Loucy (cell line): ENCODE results near the gene AFTPH.

Source experiments
- H2AFZ ChIP-seq: fragments of 200-600 bp; sonication (generic); 2 replicates; pipeline ENCODE4 v1.6.0; 2016; ENCODE audit warnings: antibody characterized with exemption, mild to moderate bottlenecking, low read length, moderate library complexity
- H3F3A ChIP-seq: fragments of 200-600 bp; 2 replicates; pipeline ENCODE4 v1.6.0; 2016; ENCODE audit warnings: antibody characterized with exemption, low read depth, mild to moderate bottlenecking
- H3K27me3 ChIP-seq: fragments of 200-600 bp; sonication (generic); 2 replicates; pipeline ENCODE4 v1.6.1; 2014; ENCODE audit warnings: low read length, mild to moderate bottlenecking; ENCODE audit not compliant: insufficient read depth, poor library complexity, severe bottlenecking
- H3K36me3 ChIP-seq: fragments of 200-600 bp; sonication (generic); 2 replicates; pipeline ENCODE4 v1.6.1; 2016; ENCODE audit warnings: low read length; ENCODE audit not compliant: insufficient read depth
- H3K4me1 ChIP-seq: fragments of 200-600 bp; sonication (generic); 2 replicates; pipeline ENCODE4 v1.5.1; 2014; ENCODE audit warnings: low read length, mild to moderate bottlenecking; ENCODE audit not compliant: insufficient read depth, poor library complexity, severe bottlenecking
- H3K4me2 ChIP-seq: fragments of 200-600 bp; sonication (generic); 2 replicates; pipeline ENCODE4 v1.6.0; 2014; ENCODE audit warnings: antibody characterized with exemption, low read length, low read depth, mild to moderate bottlenecking; ENCODE audit not compliant: poor library complexity, severe bottlenecking
- H3K4me3 ChIP-seq: fragments of 200-600 bp; sonication (generic); 2 replicates; pipeline ENCODE4 v1.5.1; 2014; ENCODE audit warnings: low read length, mild to moderate bottlenecking, mixed read lengths; ENCODE audit not compliant: poor library complexity, severe bottlenecking
- H3K79me2 ChIP-seq: fragments of 200-600 bp; sonication (generic); 2 replicates; pipeline ENCODE4 v1.6.1; 2014; ENCODE audit warnings: low read length; ENCODE audit not compliant: insufficient read depth
- H3K9ac ChIP-seq: fragments of 200-600 bp; sonication (generic); 2 replicates; pipeline ENCODE4 v1.6.0; 2014; ENCODE audit warnings: mild to moderate bottlenecking, low read depth, low read length, moderate library complexity; ENCODE audit not compliant: poor library complexity, severe bottlenecking
- H3K9me2 ChIP-seq: fragments of 200-600 bp; sonication (generic); replicated peaks from 2 replicates; pipeline ENCODE4 v1.6.1; 2016; ENCODE audit warnings: low read depth, low read length, mixed read lengths
- H3K9me3 ChIP-seq: fragments of 200-600 bp; sonication (generic); 2 replicates; pipeline ENCODE4 v1.6.1; 2014; ENCODE audit warnings: mild to moderate bottlenecking, antibody characterized with exemption, low read length, low read depth; ENCODE audit not compliant: insufficient read depth
- H4K20me1 ChIP-seq: fragments of 200-600 bp; sonication (generic); 2 replicates; pipeline ENCODE4 v1.6.0; 2014; ENCODE audit warnings: antibody characterized with exemption, low read length, mild to moderate bottlenecking; ENCODE audit not compliant: insufficient read depth, poor library complexity, severe bottlenecking
- CTCF ChIP-seq: fragments of 200-600 bp; sonication (generic); conservative IDR thresholded peaks from 2 replicates; pipeline ENCODE4 v1.5.1; 2014; ENCODE audit warnings: mild to moderate bottlenecking, antibody characterized with exemption, low read length
- EZH2phosphoT487 ChIP-seq: fragments of 200-600 bp; IDR thresholded peaks from 2 replicates; pipeline ENCODE4 v1.6.1; 2018; ENCODE audit warnings: antibody characterized with exemption, mild to moderate bottlenecking, moderate library complexity, borderline replicate concordance

Gene AFTPH

GRCh38 chr2:64640153-64641044 is 116.3 kb downstream of the AFTPH start:
- H3F3A ChIP-seq, result no peaks in the 10 kb centered on the region
- no peak overlapping the region for H3K4me2 ChIP-seq

DNA sequence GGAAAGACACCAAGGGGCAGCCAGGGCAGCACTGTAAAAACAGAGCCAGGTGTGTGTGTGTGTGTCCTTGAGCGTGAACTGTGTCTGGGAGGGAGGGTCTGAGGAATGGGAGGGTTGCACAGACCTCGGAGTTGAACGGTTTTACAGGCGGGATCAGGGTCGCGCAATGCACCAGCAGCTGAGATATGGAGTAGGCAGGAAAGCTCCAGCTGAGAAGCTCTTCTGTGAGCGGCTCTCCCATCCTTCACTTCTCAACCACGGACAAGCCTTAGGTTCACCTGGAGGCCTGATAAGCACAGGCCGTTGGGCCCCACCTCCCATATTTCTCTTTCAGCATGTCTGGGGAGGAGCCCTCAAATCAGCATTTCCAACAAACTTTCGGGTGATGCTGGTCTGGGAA is 117.5 kb downstream of the AFTPH start:
- Histone ChIP-seq H3F3A (no peaks in the 10 kb centered on the region), H3K9ac (no peak overlapping the region), H3K27me3 (no peaks in the 10 kb centered on the region), H3K36me3 (peaks cover 11% of the 10 kb centered on the region; the same call in 1 of the 2 replicates), H3K9me3 (no peaks in the 10 kb centered on the region), H2AFZ (no peak overlapping the region), H3K4me2 (no peak overlapping the region), H4K20me1 (peaks cover 96% of the 10 kb centered on the region), H3K79me2 (peaks cover 100% of the 10 kb centered on the region), H3K4me1 (peaks cover 59% of the 10 kb centered on the region), H3K4me3 (no peak overlapping the region), H3K9me2 (no peaks in the 10 kb centered on the region)
- TF ChIP-seq CTCF (no peak), EZH2phosphoT487 (no peak)

More at GRCh38 chr2:64640153-64641044, 116.3 kb downstream of the AFTPH start:
- Histone ChIP-seq H3K36me3 (peaks cover 23% of the 10 kb centered on the region; the same call in 1 of the 2 replicates), H3K79me2 (peaks cover 99% of the 10 kb centered on the region), H4K20me1 (peaks cover 97% of the 10 kb centered on the region), H3K4me3 (no peak overlapping the region), H3K27me3 (no peaks in the 10 kb centered on the region), H2AFZ (no peak overlapping the region), H3K9ac (no peak overlapping the region), H3K9me2 (no peaks in the 10 kb centered on the region), H3K9me3 (no peaks in the 10 kb centered on the region), H3K4me1 (peaks cover 53% of the 10 kb centered on the region)
- TF ChIP-seq EZH2phosphoT487 (no peak), CTCF (no peak)
